Neural cell (in vitro differentiated cells): ENCODE data around the gene HCST. TPM values are rescaled to one million over a fixed set of nuclear protein-coding genes. Genes with fewer than 3 reads are reported as not detected.
"Not testable (repeated sequence)": the region's sequence is repeated elsewhere in the genome, so short reads cannot be mapped to it uniquely, and the experiment has no call there.

Source experiments
- H2AFZ ChIP-seq: fragments of 200-600, 300-800 bp; sonication (generic), shearing (Covaris generic); 2 replicates; pipeline ENCODE4 v1.6.0; 2014; ENCODE audit warnings: low read depth, mild to moderate bottlenecking, antibody characterized with exemption, low read length, moderate library complexity
- H3F3A ChIP-seq: fragments of 200-600 bp; shearing (Covaris generic); 2 replicates; pipeline ENCODE4 v1.6.1; 2016; ENCODE audit warnings: mild to moderate bottlenecking, moderate library complexity, mixed read lengths, antibody characterized with exemption, low read length; ENCODE audit not compliant: insufficient read depth, poor library complexity, severe bottlenecking
- H3K27ac ChIP-seq: fragments of 200-600, 300-800 bp; sonication (generic), shearing (Covaris generic); 2 replicates; pipeline ENCODE4 v1.5.1; 2014; ENCODE audit warnings: mild to moderate bottlenecking, low read length, moderate library complexity
- H3K27me3 ChIP-seq: fragments of 300-800, 200-600 bp; sonication (generic), shearing (Covaris generic); 2 replicates; pipeline ENCODE4 v1.6.0; 2014; ENCODE audit warnings: mild to moderate bottlenecking, low read depth, low read length, moderate library complexity; ENCODE audit not compliant: insufficient read depth
- H3K36me3 ChIP-seq: fragments of 300-800, 200-600 bp; sonication (generic), shearing (Covaris generic); 2 replicates; pipeline ENCODE4 v1.5.1; 2014; ENCODE audit warnings: mild to moderate bottlenecking, antibody characterized with exemption, low read length, moderate library complexity; ENCODE audit not compliant: insufficient read depth
- H3K4me2 ChIP-seq: fragments of 300-800, 200-600 bp; sonication (generic), shearing (Covaris generic); 2 replicates; pipeline ENCODE4 v1.6.0; 2014; ENCODE audit warnings: mild to moderate bottlenecking, low read length
- H3K4me3 ChIP-seq: fragments of 300-800, 200-600 bp; sonication (generic), shearing (Covaris generic); 2 replicates; pipeline ENCODE4 v1.5.1; 2014; ENCODE audit warnings: mild to moderate bottlenecking, low read length, moderate library complexity
- H3K79me2 ChIP-seq: fragments of 200-600 bp; shearing (Covaris generic); replicated peaks from 2 replicates; pipeline ENCODE4 v1.6.0; 2014; ENCODE audit warnings: mild to moderate bottlenecking, low read length, moderate library complexity; ENCODE audit not compliant: insufficient read depth
- H3K9ac ChIP-seq: fragments of 300-800, 200-600 bp; sonication (generic), shearing (Covaris generic); 2 replicates; pipeline ENCODE4 v1.6.1; 2016; ENCODE audit warnings: mild to moderate bottlenecking, low read length, mixed read lengths
- H3K9me2 ChIP-seq: fragments of 200-600 bp; shearing (Covaris generic); 2 replicates; pipeline ENCODE4 v1.6.1; 2016; ENCODE audit warnings: mild to moderate bottlenecking, low read length, mixed read lengths; ENCODE audit not compliant: insufficient read depth
- H3K9me3 ChIP-seq: fragments of 200-600, 300-800 bp; sonication (generic), shearing (Covaris generic); 2 replicates; pipeline ENCODE4 v1.6.1; 2016; ENCODE audit warnings: mild to moderate bottlenecking, mixed run types, low read length, moderate library complexity, mixed read lengths
- H4K20me1 ChIP-seq: fragments of 200-600 bp; shearing (Covaris generic); 2 replicates; pipeline ENCODE4 v1.6.1; 2016; ENCODE audit warnings: mild to moderate bottlenecking, mixed run types; ENCODE audit not compliant: insufficient read depth
- CTCF ChIP-seq: fragments of 450-650 bp; IDR thresholded peaks from 2 replicates; pipeline ENCODE4 v1.5.1; 2014; ENCODE audit warnings: antibody characterized with exemption, mild to moderate bottlenecking, moderate library complexity; ENCODE audit not compliant: poor library complexity, severe bottlenecking
- EP300 ChIP-seq: fragments of 450-650 bp; conservative IDR thresholded peaks from 2 replicates; pipeline ENCODE4 v1.6.1; 2014; ENCODE audit warnings: antibody characterized with exemption, mild to moderate bottlenecking, moderate library complexity; ENCODE audit not compliant: poor library complexity, severe bottlenecking
- EZH2 ChIP-seq: fragments of 200-600, 300-800 bp; shearing (Covaris generic), sonication (generic); IDR thresholded peaks from 2 replicates; pipeline ENCODE4 v1.6.1; 2014; ENCODE audit warnings: antibody characterized with exemption, low read length, borderline replicate concordance, mild to moderate bottlenecking; ENCODE audit not compliant: insufficient read depth, poor library complexity, severe bottlenecking
- MXI1 ChIP-seq: fragments of 450-650 bp; conservative IDR thresholded peaks from 2 replicates; pipeline ENCODE4 v1.6.1; 2014; ENCODE audit warnings: antibody characterized with exemption, mild to moderate bottlenecking; ENCODE audit not compliant: poor library complexity, severe bottlenecking
- POLR2AphosphoS5 ChIP-seq: IDR thresholded peaks from 2 replicates; pipeline ENCODE4 v1.6.1; 2012
- RAD21 ChIP-seq: fragments of 450-650 bp; conservative IDR thresholded peaks from 2 replicates; pipeline ENCODE4 v1.6.1; 2014; ENCODE audit warnings: antibody characterized with exemption, mild to moderate bottlenecking, moderate library complexity
- REST ChIP-seq: IDR thresholded peaks from 2 replicates; pipeline ENCODE4 v1.6.1; 2012; ENCODE audit warnings: borderline replicate concordance
- SMC3 ChIP-seq: fragments of 450-650 bp; conservative IDR thresholded peaks from 2 replicates; pipeline ENCODE4 v1.6.1; 2014; ENCODE audit warnings: antibody characterized with exemption, mild to moderate bottlenecking, moderate library complexity; ENCODE audit not compliant: poor library complexity
- TAF1 ChIP-seq: IDR thresholded peaks from 2 replicates; pipeline ENCODE4 v1.6.1; 2012; ENCODE audit warnings: low read depth
- polyA plus RNA-seq: library from polyadenylated mRNA; depleted of rRNA; stranded (reverse); fragments of >200 nt; gene quantifications from 2 replicates; pipeline ENCODE4 v1.2.3, GENCODE V29; 2014

Gene HCST
- polyA plus RNA-seq, 1 donor from 2014 or later: not detected

GRCh38 chr19:35868823-35869326, 33.5 kb upstream of the HCST start:
- Histone ChIP-seq H3K4me2 (peak overlapping the region; percentile 41), H3K9me3 (no peaks in the 10 kb centered on the region), H3K36me3 (no peaks in the 10 kb centered on the region), H2AFZ (no peak overlapping the region), H3K79me2 (peaks cover 18% of the 10 kb centered on the region), H3K9me2 (no peaks in the 10 kb centered on the region), H3K4me3 (peak overlapping the region; percentile 75), H3K27ac (peak overlapping the region; percentile 98), H3K27me3 (no peaks in the 10 kb centered on the region), H3F3A (no peaks in the 10 kb centered on the region), H3K9ac (peak overlapping the region; percentile 95), H4K20me1 (no peaks in the 10 kb centered on the region)
- TF ChIP-seq REST (peak; percentile 18), CTCF (no peak), TAF1 (peak; percentile 17), EP300 (no peak), POLR2AphosphoS5 (peak; percentile 67), RAD21 (no peak), SMC3 (no peak), EZH2 (no peak), MXI1 (no peak)

- Histone ChIP-seq H2AFZ (peak overlapping the region; percentile 7), H3K27ac (peak overlapping the region; percentile 98), H3K27me3 (no peaks in the 10 kb centered on the region), H3K9ac (peak overlapping the region; percentile 95), H3K36me3 (no peaks in the 10 kb centered on the region), H3K9me3 (no peaks in the 10 kb centered on the region), H3K79me2 (peaks cover 18% of the 10 kb centered on the region), H3F3A (no peaks in the 10 kb centered on the region), H3K9me2 (no peaks in the 10 kb centered on the region), H3K4me3 (peak overlapping the region; percentile 75), H4K20me1 (no peaks in the 10 kb centered on the region), H3K4me2 (peak overlapping the region; percentile 73)
- TF ChIP-seq SMC3 (peak; percentile 47), TAF1 (no peak), RAD21 (peak; percentile 40), EP300 (peak; percentile 68), REST (no peak), POLR2AphosphoS5 (peak; percentile 61), EZH2 (no peak), MXI1 (peak; percentile 96)
Observed at GRCh38 chr19:35869327-35870123, 32.8 kb upstream of the HCST start.

GRCh38 chr19:35870124-35870736, 32.1 kb upstream of the HCST start:
- H3K4me2 ChIP-seq: peak overlapping the region; percentile 73
- H3F3A ChIP-seq, H3K9me2 ChIP-seq, H3K9me3 ChIP-seq, H3K36me3 ChIP-seq, H3K27me3 ChIP-seq, H4K20me1 ChIP-seq, H2AFZ ChIP-seq: not testable (repeated sequence)
- H3K4me3 ChIP-seq: peak overlapping the region; percentile 75
- H3K9ac ChIP-seq: peak overlapping the region; percentile 95
- peak overlapping the region; percentile 98 for H3K27ac ChIP-seq
- peaks cover 18% of the 10 kb centered on the region for H3K79me2 ChIP-seq
